Measurements from ENCODE around the gene PPM1H. TPM values are rescaled to one million over a fixed set of nuclear protein-coding genes. Genes with fewer than 3 reads are reported as not detected.

PPM1H gene
- total and polyA plus RNA-seq, 10 of the 15 experiments (the other 5 are each of a cell fraction or from before 2014, with no cell fraction given) = 0.11 to 0.83 (median 0.49) TPM

- Histone ChIP-seq H3K27ac (ENCODE audit: control insufficient read depth, insufficient read depth) (no peak overlapping the region), H3K4me2 (ENCODE audit: control insufficient read depth, insufficient read depth) (no peak overlapping the region), H3K79me2 (ENCODE audit: control insufficient read depth, insufficient read depth, low read length) (no peaks in the 10 kb centered on the region), H3K36me3 (ENCODE audit: control insufficient read depth in 2 of 2, insufficient read depth in 2 of 2, low read length in 1 of 2) (no peaks in the 10 kb centered on the region), H4K20me1 (ENCODE audit: control insufficient read depth, insufficient read depth) (no peaks in the 10 kb centered on the region), H3K9ac (ENCODE audit: control insufficient read depth, insufficient read depth, low read length) (no peak overlapping the region), H3K4me3 (no peak overlapping the region), H2AFZ (ENCODE audit: control insufficient read depth, low read depth, low read length) (no peak overlapping the region), H3K4me1 (ENCODE audit: control insufficient read depth, insufficient read depth, low read length) (no peaks in the 10 kb centered on the region), H3K9me3 (replicated peaks; ENCODE audit: control insufficient read depth, insufficient read depth, low read length) (no peaks in the 10 kb centered on the region), H3K27me3 (replicated peaks in 1 of 2; ENCODE audit: control insufficient read depth in 2 of 2, insufficient read depth in 2 of 2, low read length in 1 of 2) (no peaks in the 10 kb centered on the region)
- BruUV-seq (replicated peaks) = no TSS peak
- RAD21 ChIA-PET (ENCODE audit: unreplicated experiment) = no interaction called here
- CTCF ChIA-PET = no interaction called here
- in situ Hi-C loops (cut with MboI) = no loop called here
- DNase-seq (ENCODE audit: low read depth, low spot score) (no peak), FAIRE-seq (no peak), ATAC-seq (no peak)
- no peak for TF ChIP-seq CHD2 (IDR thresholded peaks at IDR 0.05; ENCODE audit: borderline replicate concordance, low read depth, low read length)
- SMC1A ChIA-PET (ENCODE audit: uncharacterized antibody, unreplicated experiment) = no interaction called here
- WGBS (ENCODE audit: insufficient coverage, insufficient replicate concordance, low lambda C conversion rate, missing lambda C conversion rate) = 38% methylated on average over 2 of the region's 2 CpGs
- intact Hi-C loops (cut with micrococcal nuclease; ENCODE audit: unreplicated experiment) = no loop called here
- POLR2A ChIA-PET = no interaction called here
Observed at GRCh38 chr12:62963486-62964041, 28.6 kb upstream of the PPM1H start.

- ATAC-seq (no peak), DNase-seq (ENCODE audit: low read depth, low spot score) (no peak), FAIRE-seq (no peak)
- Histone ChIP-seq H3K36me3 (ENCODE audit: control insufficient read depth in 2 of 2, insufficient read depth in 2 of 2, low read length in 1 of 2) (no peaks in the 10 kb centered on the region), H3K4me2 (ENCODE audit: control insufficient read depth, insufficient read depth) (no peak overlapping the region), H3K27me3 (replicated peaks in 1 of 2; ENCODE audit: control insufficient read depth in 2 of 2, insufficient read depth in 2 of 2, low read length in 1 of 2) (no peaks in the 10 kb centered on the region), H3K9ac (ENCODE audit: control insufficient read depth, insufficient read depth, low read length) (no peak overlapping the region), H3K4me1 (ENCODE audit: control insufficient read depth, insufficient read depth, low read length) (no peaks in the 10 kb centered on the region), H3K4me3 (no peak overlapping the region), H4K20me1 (ENCODE audit: control insufficient read depth, insufficient read depth) (no peaks in the 10 kb centered on the region), H3K79me2 (ENCODE audit: control insufficient read depth, insufficient read depth, low read length) (no peaks in the 10 kb centered on the region), H3K9me3 (replicated peaks; ENCODE audit: control insufficient read depth, insufficient read depth, low read length) (no peaks in the 10 kb centered on the region), H2AFZ (ENCODE audit: control insufficient read depth, low read depth, low read length) (no peak overlapping the region), H3K27ac (ENCODE audit: control insufficient read depth, insufficient read depth) (no peak overlapping the region)
- ChIA-PET POLR2A (no interaction called here), CTCF (no interaction called here), RAD21 (ENCODE audit: unreplicated experiment) (no interaction called here), SMC1A (ENCODE audit: uncharacterized antibody, unreplicated experiment) (no interaction called here)
- 63% methylated on average over 1 of the region's 1 CpG for WGBS (ENCODE audit: insufficient coverage, insufficient replicate concordance, low lambda C conversion rate, missing lambda C conversion rate)
- TF ChIP-seq IKZF2 (IDR thresholded peaks at IDR 0.05) (no peak), RUNX3 (IDR thresholded peaks at IDR 0.05; ENCODE audit: low read length) (no peak), JUND (IDR thresholded peaks at IDR 0.05; ENCODE audit: low read depth, low read length) (no peak), TARDBP (IDR thresholded peaks at IDR 0.05; ENCODE audit: borderline replicate concordance) (no peak), ETV6 (conservative IDR thresholded peaks at IDR 0.05 in 1 of 2, IDR thresholded peaks at IDR 0.05 in 1 of 2; ENCODE audit: borderline replicate concordance in 1 of 2, low read depth in 1 of 2) (no peak)
- intact Hi-C loops (cut with micrococcal nuclease; ENCODE audit: unreplicated experiment) = no loop called here
- BruUV-seq (replicated peaks) = no TSS peak
- in situ Hi-C loops (cut with MboI) = no loop called here
Observed at GRCh38 chr12:62960324-62960723, 25.4 kb upstream of the PPM1H start.

Measured in GM12878 (cell line).